Measurements from ENCODE around the gene PPP1R3G.

DNA sequence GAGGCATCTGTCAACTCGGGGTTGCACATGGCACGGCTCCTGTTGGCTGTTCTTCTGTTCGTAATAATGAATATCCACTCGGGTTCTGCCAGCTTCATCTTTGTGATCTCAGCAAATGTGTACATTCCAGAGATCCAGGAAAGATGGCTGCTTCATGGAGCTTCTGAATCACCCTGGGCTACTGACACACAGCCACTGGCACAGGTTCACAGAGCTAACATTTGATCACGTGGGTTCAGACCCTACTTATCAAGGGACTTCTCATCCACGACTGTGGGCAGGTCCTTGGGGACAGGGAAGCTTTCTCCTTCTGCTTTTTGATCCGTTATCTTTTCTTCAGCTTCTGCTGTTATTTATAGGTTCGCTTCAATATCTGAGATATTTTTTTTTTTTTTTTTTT, 18.1 kb downstream of the PPP1R3G start:
- TF ChIP-seq YY1 (IDR thresholded peaks at IDR 0.05; ENCODE audit: low read depth) = no peak
- TF ChIP-seq EP300 (IDR thresholded peaks at IDR 0.05; ENCODE audit: borderline replicate concordance) = no peak
- TF ChIP-seq TCF12 (IDR thresholded peaks at IDR 0.05; ENCODE audit: low read depth) = no peak
- no peak for TF ChIP-seq REST (IDR thresholded peaks at IDR 0.05; ENCODE audit: low read depth)
- TF ChIP-seq TAF1 (IDR thresholded peaks at IDR 0.05; ENCODE audit: low read depth) = no peak
